OCI-LY7 (cell line): Measurements from ENCODE around the gene DTX1. TPM values are rescaled to one million over a fixed set of nuclear protein-coding genes. Genes with fewer than 3 reads are reported as not detected.

ENCODE experiments used
- BruUV-seq: library from RNA; stranded (reverse); fragments of 400-500 nt; replicated peaks from 2 replicates; lab custom pipeline; 2021; lab: Mats Ljungman, UMichigan
- CTCF ChIA-PET: fragments of 300-600 bp; sonication (Branson Sonifier 250); formaldehyde crosslinking; loops from one replicate; lab custom pipeline; 2022; ENCODE audit warnings: antibody characterized with exemption; ENCODE audit not compliant: unreplicated experiment; lab: Charles Lee
- POLR2A ChIA-PET: fragments of 300-600 bp; sonication (Branson Sonifier 250); formaldehyde crosslinking; loops from one replicate; lab custom pipeline; 2022; ENCODE audit warnings: antibody characterized with exemption; lab: Charles Lee
- DNase-seq: peaks from one replicate; pipeline ENCODE4 v3.0.0-alpha.2; 2015; ENCODE audit warnings: low spot score
- H2AFZ ChIP-seq: fragments of 200-600 bp; sonication (generic), shearing (Covaris generic); 2 replicates; pipeline ENCODE4 v1.6.1; 2014; ENCODE audit warnings: mild to moderate bottlenecking, antibody characterized with exemption, low read length, moderate library complexity
- H3K27ac ChIP-seq: fragments of 200-600 bp; sonication (generic); 2 replicates; pipeline ENCODE4 v1.5.1; 2014; ENCODE audit warnings: mixed run types, low read depth, mild to moderate bottlenecking, moderate library complexity, low read length, inconsistent platforms; ENCODE audit not compliant: poor library complexity, severe bottlenecking
- H3K36me3 ChIP-seq: fragments of 200-600 bp; sonication (generic); 2 replicates; pipeline ENCODE4 v1.6.1; 2014; ENCODE audit warnings: mild to moderate bottlenecking, antibody characterized with exemption, low read length, moderate library complexity, mixed read lengths; ENCODE audit not compliant: insufficient read depth
- H3K4me1 ChIP-seq: fragments of 200-600 bp; sonication (generic); 2 replicates; pipeline ENCODE4 v1.5.1; 2014; ENCODE audit warnings: mild to moderate bottlenecking, low read length; ENCODE audit not compliant: insufficient read depth, poor library complexity, severe bottlenecking
- H3K4me2 ChIP-seq: fragments of 200-600 bp; sonication (generic); 2 replicates; pipeline ENCODE4 v1.6.1; 2014; ENCODE audit warnings: mild to moderate bottlenecking, low read length
- H3K4me3 ChIP-seq: fragments of 200-600 bp; sonication (generic); 2 replicates; pipeline ENCODE4 v1.5.1; 2014; ENCODE audit warnings: mild to moderate bottlenecking, low read depth, low read length; ENCODE audit not compliant: poor library complexity, severe bottlenecking
- H3K79me2 ChIP-seq: fragments of 200-600 bp; sonication (generic); 2 replicates; pipeline ENCODE4 v1.6.1; 2016; ENCODE audit warnings: low read depth, mild to moderate bottlenecking, low read length, moderate library complexity, mixed read lengths; ENCODE audit not compliant: insufficient read depth
- H3K9me2 ChIP-seq: fragments of 200-600 bp; sonication (generic); 2 replicates; pipeline ENCODE4 v1.6.1; 2016; ENCODE audit warnings: mild to moderate bottlenecking, low read length, mixed read lengths; ENCODE audit not compliant: insufficient read depth
- H3K9me3 ChIP-seq: fragments of 200-600 bp; sonication (generic); 2 replicates; pipeline ENCODE4 v1.6.1; 2014; ENCODE audit warnings: mild to moderate bottlenecking, mixed run types, low read length, mixed read lengths
- H4K20me1 ChIP-seq: fragments of 200-600 bp; sonication (generic); 2 replicates; pipeline ENCODE4 v1.6.1; 2014; ENCODE audit warnings: mild to moderate bottlenecking, antibody characterized with exemption, low read length, moderate library complexity, mixed read lengths; ENCODE audit not compliant: insufficient read depth
- CTCF ChIP-seq: fragments of 200-600 bp; sonication (generic); conservative IDR thresholded peaks from 2 replicates; pipeline ENCODE4 v1.5.1; 2014; ENCODE audit warnings: mild to moderate bottlenecking, antibody characterized with exemption, low read length, moderate library complexity, mixed read lengths
- EZH2phosphoT487 ChIP-seq: fragments of 200-600 bp; sonication (generic); IDR thresholded peaks from 2 replicates; pipeline ENCODE4 v1.6.1; 2018; ENCODE audit warnings: low read depth, borderline replicate concordance, mild to moderate bottlenecking, mixed run types, antibody characterized with exemption, low read length, moderate library complexity, mixed read lengths
- intact Hi-C: fragments of 100-400 bp; cut with micrococcal nuclease; formaldehyde crosslinking; loops from one replicate; pipeline ENCODE4 v1.10.0; 2022; ENCODE audit not compliant: unreplicated experiment
- total RNA-seq, 2 experiments: library from RNA; depleted of rRNA in 1 of 2; stranded (reverse); fragments of >200 nt in 1 of 2; shearing (Covaris generic) in 1 of 2; gene quantifications; 2 replicates each; pipeline ENCODE4 v1.2.3, GENCODE V29; 2014 to 2022

The DTX1 gene
- total RNA-seq, 2 experiments from 2014 or later = 293 to 535 TPM

GRCh38 chr12:113064395-113065125, 8.0 kb downstream of the DTX1 start:
- POLR2A ChIA-PET = interaction anchor here (0.9 to 18.1 kb wide), 3 partner anchors 9 to 88 kb away, joined by 3 to 235 read pairs (median 3); partner anchors contain the start of gene DTX1
- H2AFZ ChIP-seq = no peak overlapping the region
- intact Hi-C loops = loop anchor here (5.0 kb wide), 1 partner anchor 158 kb away; the partner anchor contains the start of gene TPCN1
- no TSS peak for BruUV-seq
- H3K4me1 ChIP-seq = peaks cover 98% of the 10 kb centered on the region
- no peaks in the 10 kb centered on the region for H3K9me2 ChIP-seq
- peaks cover 100% of the 10 kb centered on the region for H3K36me3 ChIP-seq
- peaks cover 100% of the 10 kb centered on the region for H3K79me2 ChIP-seq
- H3K27ac ChIP-seq = peak overlapping the region; percentile 97
- H3K9me3 ChIP-seq = no peaks in the 10 kb centered on the region
- peak overlapping the region; percentile 94 for H3K4me2 ChIP-seq
- peak overlapping the region; percentile 90 for H3K4me3 ChIP-seq
- no peak for TF ChIP-seq EZH2phosphoT487
- no peak for TF ChIP-seq CTCF
- peak; percentile 55 for DNase-seq
- CTCF ChIA-PET = interaction anchor here (1.9 to 3.6 kb wide), 2 partner anchors 9 to 14 kb away, joined by 7 to 15 read pairs; no protein-coding TSS in a partner anchor
- H4K20me1 ChIP-seq = peaks cover 22% of the 10 kb centered on the region

GRCh38 chr12:113065126-113066007, 8.8 kb downstream of the DTX1 start:
- Histone ChIP-seq H3K4me2 (peak overlapping the region; percentile 94), H3K9me2 (no peaks in the 10 kb centered on the region), H4K20me1 (peaks cover 18% of the 10 kb centered on the region), H3K36me3 (peaks cover 100% of the 10 kb centered on the region), H3K27ac (peak overlapping the region; percentile 97), H3K4me1 (peaks cover 100% of the 10 kb centered on the region), H3K79me2 (peaks cover 100% of the 10 kb centered on the region), H3K9me3 (no peaks in the 10 kb centered on the region), H2AFZ (no peak overlapping the region), H3K4me3 (peak overlapping the region; percentile 90)
- BruUV-seq = no TSS peak
- CTCF ChIA-PET = interaction anchor here (1.9 to 3.6 kb wide), 2 partner anchors 9 to 15 kb away, joined by 7 to 15 read pairs; no protein-coding TSS in a partner anchor
- TF ChIP-seq EZH2phosphoT487 = no peak
- no peak for TF ChIP-seq CTCF
- intact Hi-C loops = no loop called here
- POLR2A ChIA-PET = interaction anchor here (0.6 to 18.1 kb wide), 4 partner anchors 10 to 129 kb away, joined by 3 to 235 read pairs (median 3); partner anchors contain the start of gene DTX1
- DNase-seq = peak; percentile 71
